ENCODE measurements around the gene ZNRF2. TPM values are rescaled to one million over a fixed set of nuclear protein-coding genes. Genes with fewer than 3 reads are reported as not detected.

ZNRF2 gene
- total RNA-seq, 1 experiment from 2014 or later = 25.8 TPM

DNA sequence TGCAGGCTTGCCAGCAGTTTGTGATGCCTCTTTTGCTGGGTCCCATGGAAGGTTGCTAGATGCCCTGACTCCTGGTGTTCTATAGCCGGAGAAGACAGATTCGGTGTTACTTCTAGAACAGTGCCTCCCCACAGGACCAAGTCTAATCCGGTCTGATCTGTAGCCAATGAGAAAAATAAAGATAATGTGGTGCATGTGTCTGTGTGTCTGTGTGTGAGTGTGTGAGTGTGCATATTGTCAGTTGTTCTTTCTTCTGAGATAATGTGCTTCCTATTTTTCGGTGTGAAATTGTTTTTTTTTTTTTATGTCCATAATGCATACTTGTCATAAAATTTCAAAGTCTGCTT is 29.7 kb upstream of the ZNRF2 start:
- TF ChIP-seq, protein P1, sequence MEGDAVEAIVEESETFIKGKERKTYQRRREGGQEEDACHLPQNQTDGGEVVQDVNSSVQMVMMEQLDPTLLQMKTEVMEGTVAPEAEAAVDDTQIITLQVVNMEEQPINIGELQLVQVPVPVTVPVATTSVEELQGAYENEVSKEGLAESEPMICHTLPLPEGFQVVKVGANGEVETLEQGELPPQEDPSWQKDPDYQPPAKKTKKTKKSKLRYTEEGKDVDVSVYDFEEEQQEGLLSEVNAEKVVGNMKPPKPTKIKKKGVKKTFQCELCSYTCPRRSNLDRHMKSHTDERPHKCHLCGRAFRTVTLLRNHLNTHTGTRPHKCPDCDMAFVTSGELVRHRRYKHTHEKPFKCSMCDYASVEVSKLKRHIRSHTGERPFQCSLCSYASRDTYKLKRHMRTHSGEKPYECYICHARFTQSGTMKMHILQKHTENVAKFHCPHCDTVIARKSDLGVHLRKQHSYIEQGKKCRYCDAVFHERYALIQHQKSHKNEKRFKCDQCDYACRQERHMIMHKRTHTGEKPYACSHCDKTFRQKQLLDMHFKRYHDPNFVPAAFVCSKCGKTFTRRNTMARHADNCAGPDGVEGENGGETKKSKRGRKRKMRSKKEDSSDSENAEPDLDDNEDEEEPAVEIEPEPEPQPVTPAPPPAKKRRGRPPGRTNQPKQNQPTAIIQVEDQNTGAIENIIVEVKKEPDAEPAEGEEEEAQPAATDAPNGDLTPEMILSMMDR (IDR thresholded peaks at IDR 0.05; ENCODE audit: unreplicated experiment) = no peak
- Mint-ChIP-seq H3K4me1 (ENCODE audit: low read depth, unreplicated experiment) (peaks cover 43% of the 10 kb centered on the region), H3K27ac (ENCODE audit: unreplicated experiment) (peak overlapping the region; percentile 25), H3K36me3 (ENCODE audit: insufficient read depth, unreplicated experiment) (no peaks in the 10 kb centered on the region), H3K4me3 (ENCODE audit: low read depth, unreplicated experiment) (peak overlapping the region; percentile 59), H3K9me3 (ENCODE audit: low read depth, unreplicated experiment) (no peaks in the 10 kb centered on the region), H3K27me3 (ENCODE audit: unreplicated experiment) (no peaks in the 10 kb centered on the region)
- intact Hi-C loops (cut with micrococcal nuclease; ENCODE audit: unreplicated experiment) = loop anchor here (10.0 kb wide), 1 partner anchor 90 kb away; no protein-coding TSS in a partner anchor
- BruUV-seq (replicated peaks) = no TSS peak
- DNase-seq = peak; percentile 33
- CTCF ChIA-PET = interaction anchor here (0.7 to 1.5 kb wide), 15 partner anchors 8 to 591 kb away, joined by 3 to 12 read pairs (median 4); partner anchors contain the start of gene ZNRF2

DNA sequence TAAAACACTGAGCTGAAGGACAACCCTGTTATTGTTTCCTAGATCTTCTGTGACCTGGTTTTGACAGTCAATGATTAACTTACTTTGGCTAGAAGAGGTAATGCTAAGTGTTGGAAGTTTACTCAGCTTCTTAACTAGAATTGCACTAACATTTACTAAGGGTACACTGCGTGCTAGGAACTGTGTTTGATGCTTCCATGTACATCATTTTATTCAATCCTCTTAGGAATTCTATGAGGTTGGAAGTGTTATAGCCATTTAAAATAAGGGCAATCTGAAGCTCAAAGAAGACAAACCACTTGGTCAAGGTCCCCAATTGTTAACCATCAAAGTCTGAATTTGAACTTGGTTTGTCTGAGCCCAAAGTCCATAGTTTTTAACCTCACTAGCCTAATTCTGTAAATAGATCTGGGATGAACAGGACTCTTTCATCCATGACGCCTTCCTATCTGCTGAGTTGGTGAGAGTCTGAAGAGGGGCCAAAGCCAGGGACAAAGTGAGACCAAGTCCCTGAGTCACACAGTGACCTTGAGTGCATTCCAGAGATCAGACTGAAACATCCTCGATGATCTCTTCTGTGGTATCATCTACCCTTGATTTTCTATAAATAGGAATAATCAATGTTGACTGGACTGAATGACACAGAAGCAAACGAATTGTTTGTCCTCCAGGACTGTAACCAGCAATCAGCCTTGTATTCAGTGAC is 29.2 kb upstream of the ZNRF2 start:
- Mint-ChIP-seq H3K9me3 (ENCODE audit: low read depth, unreplicated experiment) (no peaks in the 10 kb centered on the region), H3K27me3 (ENCODE audit: unreplicated experiment) (no peaks in the 10 kb centered on the region), H3K36me3 (ENCODE audit: insufficient read depth, unreplicated experiment) (no peaks in the 10 kb centered on the region), H3K4me1 (ENCODE audit: low read depth, unreplicated experiment) (peaks cover 42% of the 10 kb centered on the region), H3K27ac (ENCODE audit: unreplicated experiment) (peak overlapping the region; percentile 25), H3K4me3 (ENCODE audit: low read depth, unreplicated experiment) (peak overlapping the region; percentile 59)
- intact Hi-C loops (cut with micrococcal nuclease; ENCODE audit: unreplicated experiment) = loop anchor here (10.0 kb wide), 1 partner anchor 90 kb away; no protein-coding TSS in a partner anchor
- no peak for DNase-seq
- TF ChIP-seq, protein P1 (IDR thresholded peaks at IDR 0.05; ENCODE audit: unreplicated experiment) = no peak
- CTCF ChIA-PET = interaction anchor here (0.7 to 1.5 kb wide), 15 partner anchors 9 to 591 kb away, joined by 3 to 12 read pairs (median 4); partner anchors contain the start of gene ZNRF2
- BruUV-seq (replicated peaks) = no TSS peak

DNA sequence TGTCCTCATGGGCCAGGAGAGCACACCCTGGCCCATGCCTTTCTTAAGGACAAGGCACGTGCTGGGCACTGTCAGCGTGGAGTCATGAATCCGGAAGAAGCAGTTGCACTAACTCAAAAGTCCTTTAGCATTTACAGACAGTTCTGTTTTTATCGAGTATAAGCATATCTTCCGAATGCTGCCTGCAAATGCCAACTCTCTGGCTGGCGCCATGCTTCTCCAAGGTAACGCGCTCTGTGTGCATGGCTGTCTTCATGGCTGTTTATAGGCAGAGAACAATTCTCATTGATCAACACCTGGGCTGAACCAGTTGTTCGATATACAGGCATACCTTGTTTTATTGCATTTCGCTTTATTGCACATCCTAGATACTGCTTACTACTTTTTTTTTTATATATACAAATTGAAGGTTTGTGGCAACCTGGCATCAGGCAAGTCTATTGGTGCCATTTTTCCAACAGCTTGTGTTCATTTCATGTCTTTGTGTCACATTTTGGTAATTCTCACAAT is 28.0 kb upstream of the ZNRF2 start:
- Mint-ChIP-seq H3K27me3 (ENCODE audit: unreplicated experiment) (no peaks in the 10 kb centered on the region), H3K9me3 (ENCODE audit: low read depth, unreplicated experiment) (no peaks in the 10 kb centered on the region), H3K27ac (ENCODE audit: unreplicated experiment) (no peak overlapping the region), H3K4me3 (ENCODE audit: low read depth, unreplicated experiment) (no peak overlapping the region), H3K36me3 (ENCODE audit: insufficient read depth, unreplicated experiment) (no peaks in the 10 kb centered on the region), H3K4me1 (ENCODE audit: low read depth, unreplicated experiment) (peaks cover 42% of the 10 kb centered on the region)
- no TSS peak for BruUV-seq (replicated peaks)
- CTCF ChIA-PET = interaction anchor here (0.7 kb wide), 1 partner anchor 17 kb away, joined by 5 read pairs; no protein-coding TSS in a partner anchor
- TF ChIP-seq, protein P1 (IDR thresholded peaks at IDR 0.05; ENCODE audit: unreplicated experiment) = no peak
- DNase-seq = no peak
- intact Hi-C loops (cut with micrococcal nuclease; ENCODE audit: unreplicated experiment) = loop anchor here (10.0 kb wide), 1 partner anchor 92 kb away; no protein-coding TSS in a partner anchor

GRCh38 chr7:30260246-30260768 is 24.1 kb upstream of the ZNRF2 start:
- TF ChIP-seq, protein P1 (IDR thresholded peaks at IDR 0.05; ENCODE audit: unreplicated experiment) = no peak
- CTCF ChIA-PET = interaction anchor here (0.7 to 0.8 kb wide), 3 partner anchors 14 to 1291 kb away, joined by 5 to 8 read pairs (median 5); no protein-coding TSS in a partner anchor
- no peak for DNase-seq
- Mint-ChIP-seq H3K36me3 (ENCODE audit: insufficient read depth, unreplicated experiment) (no peaks in the 10 kb centered on the region), H3K4me3 (ENCODE audit: low read depth, unreplicated experiment) (no peak overlapping the region), H3K9me3 (ENCODE audit: low read depth, unreplicated experiment) (no peaks in the 10 kb centered on the region), H3K27me3 (ENCODE audit: unreplicated experiment) (no peaks in the 10 kb centered on the region), H3K27ac (ENCODE audit: unreplicated experiment) (no peak overlapping the region), H3K4me1 (ENCODE audit: low read depth, unreplicated experiment) (peaks cover 15% of the 10 kb centered on the region)
- intact Hi-C loops (cut with micrococcal nuclease; ENCODE audit: unreplicated experiment) = no loop called here
- no TSS peak for BruUV-seq (replicated peaks)

All from Calu3 (cell line).